ES-I3 (cell line): ENCODE measurements around the gene SGTA.

ENCODE experiments used
- H3K36me3 ChIP-seq: 2 replicates; pipeline ENCODE4 v1.6.1; 2013; ENCODE audit warnings: mild to moderate bottlenecking, low read length, control low read depth, moderate library complexity; ENCODE audit not compliant: insufficient read depth
- H3K4me1 ChIP-seq: 2 replicates; pipeline ENCODE4 v1.6.1; 2013; ENCODE audit warnings: mild to moderate bottlenecking, control low read depth, low read length; ENCODE audit not compliant: insufficient read depth
- H3K9ac ChIP-seq: 2 replicates; pipeline ENCODE4 v1.6.1; 2013; ENCODE audit warnings: low read depth, mild to moderate bottlenecking, low read length, moderate library complexity
- H3K9me3 ChIP-seq: 2 replicates; pipeline ENCODE4 v1.6.1; 2013; ENCODE audit warnings: mild to moderate bottlenecking, low read length, moderate library complexity; ENCODE audit not compliant: control insufficient read depth, insufficient read depth

SGTA gene

GRCh38 chr19:2747349-2747748 is 35.7 kb downstream of the SGTA start:
- no peak overlapping the region for H3K9ac ChIP-seq

DNA sequence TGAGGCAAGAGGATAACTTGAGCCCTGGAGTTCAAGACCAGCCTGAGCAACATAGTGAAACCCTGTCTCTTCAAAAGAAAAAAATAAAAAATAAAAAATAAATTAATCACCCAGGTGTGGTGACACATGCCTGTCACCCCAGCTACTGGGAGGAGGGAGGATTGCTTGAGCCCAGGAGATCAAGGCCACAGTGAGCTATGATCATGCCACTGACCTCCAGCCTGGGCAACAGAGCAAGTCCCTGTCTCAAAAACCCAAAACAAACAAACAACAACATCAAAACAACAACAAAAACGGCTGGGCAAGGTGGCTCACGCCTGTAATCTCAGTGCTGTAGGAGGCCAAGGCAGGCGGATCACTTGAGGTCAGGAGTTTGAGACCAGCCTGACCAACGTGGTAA is 39.0 kb downstream of the SGTA start:
- no peaks in the 10 kb centered on the region for H3K36me3 ChIP-seq
- H3K4me1 ChIP-seq, result no peaks in the 10 kb centered on the region
- H3K9ac ChIP-seq, result no peak overlapping the region
- no peaks in the 10 kb centered on the region for H3K9me3 ChIP-seq

More at GRCh38 chr19:2747349-2747748, 35.7 kb downstream of the SGTA start:
- Histone ChIP-seq H3K36me3 (no peaks in the 10 kb centered on the region), H3K4me1 (no peaks in the 10 kb centered on the region), H3K9me3 (no peaks in the 10 kb centered on the region)

GRCh38 chr19:2743099-2743498 is 40.0 kb downstream of the SGTA start:
- Histone ChIP-seq H3K36me3 (no peaks in the 10 kb centered on the region), H3K4me1 (no peaks in the 10 kb centered on the region), H3K9ac (no peak overlapping the region), H3K9me3 (no peaks in the 10 kb centered on the region)

DNA sequence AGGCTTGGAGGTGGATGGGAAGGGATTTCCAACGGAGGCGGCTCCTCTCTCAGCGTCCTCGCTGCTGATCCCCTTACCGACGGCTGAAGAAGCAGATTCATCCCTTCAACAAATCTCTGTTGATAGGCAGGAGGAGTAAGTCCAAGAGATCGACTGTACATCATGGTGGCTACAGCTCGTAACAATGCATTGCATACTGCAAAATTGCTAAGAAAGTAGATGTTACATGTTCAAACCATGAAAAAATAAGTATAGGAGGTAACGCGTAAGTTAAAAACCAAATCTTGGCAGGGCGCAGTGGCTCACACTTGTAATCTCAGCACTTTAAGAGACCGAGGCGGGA is 42.8 kb downstream of the SGTA start:
- no peaks in the 10 kb centered on the region for H3K4me1 ChIP-seq
- H3K36me3 ChIP-seq, result no peaks in the 10 kb centered on the region
- no peak overlapping the region; the same call in 1 of the 2 replicates for H3K9ac ChIP-seq
- no peaks in the 10 kb centered on the region; the same call in 1 of the 2 replicates for H3K9me3 ChIP-seq

DNA sequence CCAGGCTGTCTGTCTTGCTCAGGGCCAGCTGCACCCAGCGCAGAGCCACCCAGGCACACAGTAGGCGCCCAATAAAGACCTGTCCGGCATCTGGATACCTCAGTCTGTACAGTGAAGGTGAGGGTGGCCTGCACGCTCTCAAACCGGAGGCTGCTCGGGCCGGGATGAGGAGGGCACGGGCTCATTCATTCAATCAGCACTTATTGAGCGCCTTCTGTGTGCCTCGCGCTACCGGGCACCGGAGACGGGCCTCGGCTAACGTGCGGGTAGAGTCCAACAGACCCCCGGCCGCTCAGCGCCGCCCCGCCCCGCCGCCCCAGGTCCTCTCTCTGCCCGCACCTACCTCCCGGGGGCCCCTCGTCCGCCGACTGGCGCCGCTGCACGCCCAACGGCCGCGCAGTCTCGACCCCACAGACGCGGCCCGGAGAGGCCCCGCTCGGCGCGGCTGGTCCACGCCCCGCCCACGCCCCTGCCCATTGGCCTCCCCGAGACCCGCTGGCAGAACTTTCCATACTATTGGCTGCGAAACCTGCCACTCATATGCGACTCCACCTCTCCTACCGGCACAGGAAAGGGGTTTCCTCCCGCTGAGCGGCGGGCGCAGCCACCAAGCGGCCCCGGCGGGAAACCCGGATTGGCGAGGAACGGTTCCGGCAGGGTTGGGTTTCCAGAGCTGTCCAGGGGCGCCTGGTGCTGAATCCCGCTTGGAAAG is 43.3 kb downstream of the SGTA start, which contains the start of gene SLC39A3:
TSS of gene SLC39A3 (minus strand) at position 416 of the 712 bp plus-strand sequence. CDS start 2,760 bp downstream, outside the sequence.
- Histone ChIP-seq H3K4me1 (no peaks in the 10 kb centered on the region), H3K9me3 (no peaks in the 10 kb centered on the region; the same call in 1 of the 2 replicates), H3K9ac (peak within 1 kb of the TSS; percentile 88; the same call in 1 of the 2 replicates), H3K36me3 (no peaks in the 10 kb centered on the region)

DNA sequence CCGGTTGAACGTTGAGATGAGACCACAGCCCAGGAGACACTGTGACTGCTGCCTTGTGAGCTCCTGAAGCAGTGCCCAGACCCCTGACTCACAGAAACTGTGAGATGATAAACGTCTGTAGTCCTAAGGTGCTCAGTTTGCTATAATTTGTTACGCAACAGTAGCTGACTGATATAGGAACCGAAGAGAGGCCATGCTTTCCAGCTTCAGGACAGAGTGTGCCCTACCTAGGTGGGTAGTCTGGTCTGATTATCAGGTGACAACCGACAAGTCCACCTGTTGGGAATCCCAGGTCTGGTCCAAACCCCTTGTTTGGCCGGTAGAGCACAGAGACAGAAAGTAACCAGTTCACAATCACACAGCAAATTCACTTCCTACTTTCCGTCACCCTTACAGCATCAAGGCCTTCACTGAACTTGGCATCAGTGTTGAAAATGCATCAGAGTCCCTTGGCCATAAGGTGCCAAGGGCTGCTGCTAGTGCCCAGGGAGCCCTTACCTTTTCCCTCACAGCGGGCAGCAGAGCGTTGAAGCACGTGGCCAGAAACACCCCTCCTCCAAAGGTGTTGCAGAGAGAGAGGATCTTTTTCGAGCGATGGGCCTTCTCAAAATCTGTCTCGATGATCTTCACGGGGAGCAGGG is 46.4 kb downstream of the SGTA start:
- H3K9ac ChIP-seq, result no peak overlapping the region
- no peaks in the 10 kb centered on the region for H3K4me1 ChIP-seq
- no peaks in the 10 kb centered on the region for H3K36me3 ChIP-seq
- no peaks in the 10 kb centered on the region; the same call in 1 of the 2 replicates for H3K9me3 ChIP-seq

DNA sequence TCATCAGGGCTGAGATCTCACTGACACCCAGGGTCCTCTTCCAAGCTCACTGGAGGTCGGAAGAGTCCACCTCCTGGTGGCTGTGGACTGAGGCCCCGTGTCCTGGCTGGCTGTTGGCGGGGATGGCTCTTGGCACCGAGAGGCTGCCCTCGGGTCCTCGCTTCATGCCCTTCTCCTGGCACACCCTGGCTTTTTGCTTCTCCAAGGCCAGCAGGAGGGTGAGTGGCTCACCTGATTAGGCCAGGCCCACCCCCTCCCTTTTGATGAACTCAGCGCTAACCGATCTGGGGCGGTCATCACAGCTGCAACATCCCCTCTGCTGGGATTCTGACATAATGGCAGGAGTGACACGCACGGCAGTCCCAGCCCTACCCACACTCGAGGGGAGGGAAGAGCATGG is 47.7 kb downstream of the SGTA start:
- Histone ChIP-seq H3K9ac (no peak overlapping the region), H3K9me3 (no peaks in the 10 kb centered on the region; the same call in 1 of the 2 replicates)

DNA sequence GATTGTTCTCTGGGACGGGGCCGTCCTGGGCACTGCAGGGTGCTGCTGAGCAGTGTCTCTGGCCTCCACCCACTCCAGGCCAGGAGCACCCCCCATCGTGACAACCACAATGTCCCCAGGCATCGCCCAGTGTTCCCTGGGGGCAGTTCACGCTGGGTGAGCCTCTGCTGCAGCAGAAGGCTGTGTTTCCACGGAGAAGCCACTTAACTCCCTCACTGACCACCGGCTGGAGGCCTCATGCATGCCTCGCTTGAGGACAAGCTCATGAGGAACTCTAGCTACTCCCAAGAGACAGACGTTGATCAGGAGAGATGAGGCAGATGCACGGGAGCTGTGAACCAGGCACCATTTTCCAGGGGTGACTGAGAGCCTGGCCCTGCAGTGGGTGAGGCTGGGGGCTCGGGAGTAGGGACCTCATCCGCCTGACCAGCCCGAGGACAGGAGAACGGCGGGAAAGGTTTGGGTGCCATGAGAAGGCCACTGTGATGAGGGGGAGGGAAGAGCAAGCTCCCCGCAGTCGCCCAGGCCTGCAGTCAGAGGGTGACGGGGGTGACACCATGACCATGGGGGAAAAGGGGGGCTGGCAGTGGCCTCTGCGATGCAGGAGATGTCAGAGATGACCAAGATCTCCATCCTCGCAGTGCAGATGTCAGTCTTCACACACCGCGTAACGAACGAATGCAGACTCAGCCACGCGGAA is 48.3 kb downstream of the SGTA start:
- Histone ChIP-seq H3K9me3 (no peaks in the 10 kb centered on the region; the same call in 1 of the 2 replicates), H3K36me3 (no peaks in the 10 kb centered on the region), H3K4me1 (no peaks in the 10 kb centered on the region), H3K9ac (no peak overlapping the region)

More for the DNA sequence above, 47.7 kb downstream of the SGTA start:
- Histone ChIP-seq H3K4me1 (no peaks in the 10 kb centered on the region), H3K36me3 (no peaks in the 10 kb centered on the region)

DNA sequence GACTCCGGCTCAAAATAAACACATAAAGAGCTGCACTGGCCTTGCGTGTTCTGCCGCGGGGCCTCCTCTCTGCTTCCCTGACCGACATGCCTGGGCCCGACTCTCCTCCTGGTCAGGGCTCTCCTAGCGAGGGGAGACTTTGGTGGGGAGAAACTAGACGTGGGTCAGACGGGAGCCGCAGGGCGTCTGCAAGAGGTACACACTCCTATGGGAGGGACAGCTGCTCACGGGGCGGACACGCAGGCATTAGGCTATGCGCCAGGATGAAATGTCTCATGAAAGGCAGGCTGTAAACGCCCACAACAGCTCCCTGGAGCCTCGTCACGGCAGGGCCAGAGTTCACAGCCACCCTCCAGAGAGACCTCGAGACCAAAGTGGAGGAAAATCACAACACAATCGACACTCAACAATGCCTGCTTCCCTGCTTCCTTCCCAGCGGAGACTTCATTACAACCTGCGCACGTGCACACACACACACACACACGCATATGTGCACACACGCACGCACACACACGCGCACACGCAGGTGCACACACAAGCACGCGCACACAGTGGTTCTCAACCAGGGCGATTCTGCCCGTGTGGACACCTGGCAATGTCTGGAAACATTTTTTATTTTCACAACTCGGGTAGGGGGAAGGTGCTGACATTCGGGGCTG is 49.0 kb downstream of the SGTA start:
- Histone ChIP-seq H3K9ac (no peak overlapping the region), H3K36me3 (no peaks in the 10 kb centered on the region), H3K9me3 (no peaks in the 10 kb centered on the region; the same call in 1 of the 2 replicates), H3K4me1 (no peaks in the 10 kb centered on the region)

- Histone ChIP-seq H3K4me1 (no peaks in the 10 kb centered on the region), H3K9me3 (no peaks in the 10 kb centered on the region; the same call in 1 of the 2 replicates), H3K9ac (no peak overlapping the region), H3K36me3 (no peaks in the 10 kb centered on the region)
Observed at GRCh38 chr19:2732883-2733282, 50.2 kb downstream of the SGTA start.

DNA sequence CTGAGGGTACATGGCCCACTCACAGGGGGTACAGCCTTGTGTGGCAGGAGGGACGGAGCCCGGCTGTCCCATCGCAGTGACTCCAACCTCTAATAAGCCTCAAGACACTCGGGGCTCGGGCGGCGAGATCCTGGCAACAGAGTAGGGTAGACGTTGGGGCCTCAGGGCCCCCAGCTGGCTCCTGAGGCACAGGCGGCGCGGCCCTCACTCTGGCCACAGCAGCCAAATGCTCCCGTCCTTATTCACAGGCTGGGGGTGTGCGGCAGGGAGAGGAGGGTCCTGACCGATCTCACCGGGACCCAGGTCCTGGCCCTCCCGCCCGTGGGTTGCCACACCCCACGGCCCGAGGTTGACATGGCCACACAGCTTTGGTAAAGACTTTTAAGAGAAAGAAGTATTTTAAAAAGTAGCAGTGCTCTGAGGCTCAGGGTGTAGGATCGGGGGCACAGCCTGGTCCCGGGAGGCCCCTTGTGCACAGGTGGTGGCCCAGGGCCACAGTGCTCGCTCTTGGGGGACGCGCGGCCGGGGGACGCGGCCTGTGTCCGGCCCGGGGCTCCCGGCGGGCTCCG is 50.8 kb downstream of the SGTA start:
- Histone ChIP-seq H3K9me3 (no peaks in the 10 kb centered on the region; the same call in 1 of the 2 replicates), H3K9ac (no peak overlapping the region), H3K4me1 (no peaks in the 10 kb centered on the region; the same call in 1 of the 2 replicates), H3K36me3 (no peaks in the 10 kb centered on the region)

- Histone ChIP-seq H3K36me3 (no peaks in the 10 kb centered on the region), H3K9me3 (no peaks in the 10 kb centered on the region; the same call in 1 of the 2 replicates), H3K4me1 (no peaks in the 10 kb centered on the region; the same call in 1 of the 2 replicates), H3K9ac (no peak overlapping the region)
Observed at GRCh38 chr19:2731181-2731995, 51.7 kb downstream of the SGTA start.
